Stimulated activated naive B cell treated with anti-CD40 and anti-IgM and Interleukin-4, amounts not matched to agents 10 μg/mL and 1 μg/mL and 100 μg/mL, for 72 hours (primary cell): Measurements from ENCODE around the gene PLEKHG7.

Experiments
- ATAC-seq, 2 donors: fragments of 150-1000 bp; cut with Tn5 transposase; replicated peaks; 2 replicates each; pipeline ENCODE4 v1.10.0; 2021; ENCODE audit warnings: moderate library complexity in 1 of 2
- DNase-seq: peaks from one replicate; pipeline ENCODE4 v3.0.0; 2021
- H3K27ac Mint-ChIP-seq: one replicate; pipeline ENCODE4 v1.8.0; 2022; ENCODE audit warnings: mild to moderate bottlenecking, mixed read lengths
- H3K27me3 Mint-ChIP-seq, 2 donors: one replicate each; pipeline ENCODE4 v1.8.0; 2022; ENCODE audit warnings: mixed read lengths in 2 of 2
- H3K36me3 Mint-ChIP-seq, 2 donors: one replicate each; pipeline ENCODE4 v1.8.0; 2022; ENCODE audit warnings: mixed read lengths in 2 of 2, mild to moderate bottlenecking in 1 of 2
- H3K4me1 Mint-ChIP-seq, 2 donors: one replicate each; pipeline ENCODE4 v1.8.0; 2022; ENCODE audit warnings: mixed read lengths in 2 of 2, mild to moderate bottlenecking in 1 of 2
- H3K4me3 Mint-ChIP-seq, 2 donors: one replicate each; pipeline ENCODE4 v1.8.0; 2022; ENCODE audit warnings: mild to moderate bottlenecking in 2 of 2, mixed read lengths in 2 of 2, moderate library complexity in 1 of 2
- H3K9me3 Mint-ChIP-seq, 2 donors: one replicate each; pipeline ENCODE4 v1.8.0; 2022; ENCODE audit warnings: mixed read lengths in 2 of 2, mild to moderate bottlenecking in 1 of 2

The PLEKHG7 gene

GRCh38 chr12:92690601-92691000 is 12.2 kb upstream of the PLEKHG7 start:
- peaks cover 11 to 13% of the 10 kb centered on the region in 2 donors for H3K9me3 Mint-ChIP-seq
- H3K4me3 Mint-ChIP-seq = no peak overlapping the region

GRCh38 chr12:92695056-92695455 is 7.7 kb upstream of the PLEKHG7 start:
- H3K9me3 Mint-ChIP-seq = peaks cover 17 to 23% of the 10 kb centered on the region in 2 donors
- H3K36me3 Mint-ChIP-seq = peaks cover 7 to 9% of the 10 kb centered on the region in 2 donors
- H3K27me3 Mint-ChIP-seq = no peaks in the 10 kb centered on the region
- H3K4me1 Mint-ChIP-seq = peaks cover 0 to 1% of the 10 kb centered on the region in 2 donors
- no peak overlapping the region for H3K4me3 Mint-ChIP-seq
- DNase-seq (no peak), ATAC-seq (no peak)
- H3K27ac Mint-ChIP-seq = no peak overlapping the region

More at GRCh38 chr12:92690601-92691000, 12.2 kb upstream of the PLEKHG7 start:
- H3K36me3 Mint-ChIP-seq = peaks cover 0 to 3% of the 10 kb centered on the region in 2 donors
- peaks cover 0 to 1% of the 10 kb centered on the region in 2 donors for H3K4me1 Mint-ChIP-seq
- ATAC-seq (no peak), DNase-seq (no peak)
- H3K27ac Mint-ChIP-seq = no peak overlapping the region
- H3K27me3 Mint-ChIP-seq = peaks cover 0 to 5% of the 10 kb centered on the region in 2 donors

GRCh38 chr12:92695577-92695976 is 7.2 kb upstream of the PLEKHG7 start:
- Mint-ChIP-seq H3K4me1 (peaks cover 0 to 1% of the 10 kb centered on the region in 2 donors), H3K36me3 (peaks cover 7 to 9% of the 10 kb centered on the region in 2 donors), H3K27me3 (no peaks in the 10 kb centered on the region), H3K27ac (no peak overlapping the region), H3K4me3 (no peak overlapping the region), H3K9me3 (peaks cover 17 to 23% of the 10 kb centered on the region in 2 donors)
- DNase-seq = no peak
- ATAC-seq = no peak

DNA sequence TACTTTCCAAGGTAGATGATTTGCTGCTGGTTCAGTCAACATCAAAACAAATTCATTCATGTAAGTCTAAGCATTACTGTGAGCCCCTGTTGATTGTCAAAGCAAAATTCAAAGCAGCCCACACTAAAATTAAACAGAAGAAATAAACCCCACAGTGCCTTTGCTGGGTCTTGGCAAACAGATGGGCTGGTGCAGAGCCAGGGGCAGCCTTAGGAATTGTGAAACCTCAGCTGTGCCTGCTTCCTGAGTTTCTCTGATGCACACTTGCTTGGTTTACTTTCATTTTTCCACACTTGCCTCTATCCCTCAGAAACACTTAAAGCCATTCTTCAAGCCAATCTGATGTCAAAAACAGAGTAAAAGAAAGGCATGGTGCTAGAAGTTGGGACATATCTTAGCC is 6.6 kb upstream of the PLEKHG7 start:
- peaks cover 0 to 1% of the 10 kb centered on the region in 2 donors for H3K4me1 Mint-ChIP-seq
- no peak overlapping the region for H3K4me3 Mint-ChIP-seq
- DNase-seq (no peak), ATAC-seq (no peak)
- H3K9me3 Mint-ChIP-seq = peaks cover 17 to 23% of the 10 kb centered on the region in 2 donors
- H3K27ac Mint-ChIP-seq = no peak overlapping the region
- H3K27me3 Mint-ChIP-seq = no peaks in the 10 kb centered on the region
- H3K36me3 Mint-ChIP-seq = peaks cover 7 to 9% of the 10 kb centered on the region in 2 donors

DNA sequence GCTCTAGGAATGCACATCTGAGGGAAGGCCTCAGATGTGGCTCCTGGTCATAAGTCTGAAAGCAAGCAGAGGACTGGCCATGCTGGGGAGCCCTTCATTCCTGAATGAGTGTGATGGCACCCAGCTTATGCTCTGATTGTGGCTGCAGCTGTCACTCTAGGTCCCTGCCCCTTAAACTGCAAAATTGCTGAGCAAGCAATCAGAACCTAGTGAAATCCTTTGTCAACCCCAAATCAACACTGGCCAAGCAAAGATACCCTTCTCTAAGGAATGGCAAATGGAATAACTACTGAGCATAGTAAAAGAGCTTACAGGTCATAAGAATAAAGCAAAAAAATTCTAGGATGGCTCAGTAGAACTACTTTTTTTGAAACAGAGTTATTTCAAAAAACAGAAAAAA is 4.3 kb upstream of the PLEKHG7 start:
- DNase-seq = no peak
- Mint-ChIP-seq H3K36me3 (peaks cover 7 to 9% of the 10 kb centered on the region in 2 donors), H3K9me3 (peaks cover 8 to 18% of the 10 kb centered on the region in 2 donors), H3K4me1 (peaks cover 11 to 18% of the 10 kb centered on the region in 2 donors), H3K27ac (no peak overlapping the region), H3K4me3 (no peak overlapping the region), H3K27me3 (no peaks in the 10 kb centered on the region)
- ATAC-seq = no peak

- DNase-seq (no peak), ATAC-seq (no peak)
- peaks cover 10 to 24% of the 10 kb centered on the region in 2 donors for H3K4me1 Mint-ChIP-seq
- H3K9me3 Mint-ChIP-seq = peaks cover 5 to 11% of the 10 kb centered on the region in 2 donors
- no peak overlapping the region for H3K4me3 Mint-ChIP-seq
- no peak overlapping the region for H3K27ac Mint-ChIP-seq
- H3K27me3 Mint-ChIP-seq = no peaks in the 10 kb centered on the region
- H3K36me3 Mint-ChIP-seq = peaks cover 6 to 7% of the 10 kb centered on the region in 2 donors
Observed at GRCh38 chr12:92701441-92701840, 1.3 kb upstream of the PLEKHG7 start.

DNA sequence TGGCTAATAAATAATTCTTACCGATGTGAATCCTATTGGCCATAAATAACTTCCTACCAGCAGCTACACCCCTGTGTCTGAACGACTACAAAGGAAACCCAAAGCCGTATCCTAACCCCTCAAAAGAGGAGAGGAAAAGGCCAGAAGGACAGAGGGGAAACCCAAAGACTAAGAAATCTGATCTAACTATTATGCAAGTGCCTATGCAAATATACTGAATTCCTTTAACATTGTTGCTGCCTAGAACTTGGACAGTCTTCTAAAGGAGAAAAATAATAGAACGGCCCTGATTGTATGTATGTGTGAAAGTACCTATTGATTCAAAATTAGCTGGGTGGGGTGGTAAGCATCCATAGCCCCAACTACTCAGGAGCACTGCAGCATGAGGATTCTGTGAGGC is 997 bp downstream of the PLEKHG7 start:
- H3K4me1 Mint-ChIP-seq = peaks cover 10 to 24% of the 10 kb centered on the region in 2 donors
- H3K9me3 Mint-ChIP-seq = no peaks in the 10 kb centered on the region
- H3K4me3 Mint-ChIP-seq = peak overlapping the region in 1 of 2 donors; percentile 75
- H3K36me3 Mint-ChIP-seq = peaks cover 0 to 3% of the 10 kb centered on the region in 2 donors
- no peak for DNase-seq
- peak overlapping the region; percentile 81 for H3K27ac Mint-ChIP-seq
- no peak for ATAC-seq
- H3K27me3 Mint-ChIP-seq = no peaks in the 10 kb centered on the region

DNA sequence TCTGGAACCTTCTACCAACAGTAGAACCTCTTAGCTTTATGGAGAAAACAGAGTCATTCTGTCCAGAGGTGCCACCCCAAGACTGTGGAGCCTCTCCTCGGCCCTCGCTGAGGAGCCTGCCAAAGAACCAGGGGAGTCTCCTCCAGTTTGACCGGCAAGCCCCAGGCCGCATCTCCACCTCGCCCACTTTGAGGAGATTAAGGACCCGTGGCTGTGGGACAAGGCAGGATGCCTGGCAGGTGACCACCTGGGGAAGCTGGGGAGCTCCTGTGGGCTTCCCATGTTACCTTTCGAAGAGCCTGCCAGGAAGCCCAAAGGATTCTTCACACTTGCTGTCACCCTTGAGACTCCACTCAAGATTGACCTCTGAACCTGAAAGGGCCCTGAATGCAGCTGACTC is 3.8 kb downstream of the PLEKHG7 start:
- no peak for ATAC-seq
- H3K9me3 Mint-ChIP-seq = peaks cover 0 to 2% of the 10 kb centered on the region in 2 donors
- H3K27me3 Mint-ChIP-seq = no peaks in the 10 kb centered on the region

GRCh38 chr12:92707926-92708325 is 5.1 kb downstream of the PLEKHG7 start:
- Mint-ChIP-seq H3K4me3 (no peak overlapping the region), H3K9me3 (peaks cover 0 to 2% of the 10 kb centered on the region in 2 donors), H3K4me1 (peaks cover 2 to 12% of the 10 kb centered on the region in 2 donors), H3K27me3 (no peaks in the 10 kb centered on the region), H3K36me3 (peaks cover 0 to 3% of the 10 kb centered on the region in 2 donors), H3K27ac (no peak overlapping the region)
- ATAC-seq (no peak), DNase-seq (no peak)

More for the DNA sequence above, 3.8 kb downstream of the PLEKHG7 start:
- H3K36me3 Mint-ChIP-seq = peaks cover 0 to 3% of the 10 kb centered on the region in 2 donors
- peaks cover 10 to 24% of the 10 kb centered on the region in 2 donors for H3K4me1 Mint-ChIP-seq
- DNase-seq = no peak
- H3K4me3 Mint-ChIP-seq = no peak overlapping the region
- no peak overlapping the region for H3K27ac Mint-ChIP-seq

GRCh38 chr12:92715625-92716024 is 12.8 kb downstream of the PLEKHG7 start:
- H3K4me1 Mint-ChIP-seq = no peaks in the 10 kb centered on the region
- no peak overlapping the region for H3K27ac Mint-ChIP-seq
- ATAC-seq (no peak), DNase-seq (no peak)
- no peak overlapping the region for H3K4me3 Mint-ChIP-seq
- H3K27me3 Mint-ChIP-seq = no peaks in the 10 kb centered on the region
- peaks cover 7 to 8% of the 10 kb centered on the region in 2 donors for H3K9me3 Mint-ChIP-seq
- H3K36me3 Mint-ChIP-seq = peaks cover 0 to 7% of the 10 kb centered on the region in 2 donors

GRCh38 chr12:92717202-92717601 is 14.4 kb downstream of the PLEKHG7 start:
- H3K9me3 Mint-ChIP-seq = peaks cover 6 to 7% of the 10 kb centered on the region in 2 donors
- H3K27ac Mint-ChIP-seq = no peak overlapping the region

DNA sequence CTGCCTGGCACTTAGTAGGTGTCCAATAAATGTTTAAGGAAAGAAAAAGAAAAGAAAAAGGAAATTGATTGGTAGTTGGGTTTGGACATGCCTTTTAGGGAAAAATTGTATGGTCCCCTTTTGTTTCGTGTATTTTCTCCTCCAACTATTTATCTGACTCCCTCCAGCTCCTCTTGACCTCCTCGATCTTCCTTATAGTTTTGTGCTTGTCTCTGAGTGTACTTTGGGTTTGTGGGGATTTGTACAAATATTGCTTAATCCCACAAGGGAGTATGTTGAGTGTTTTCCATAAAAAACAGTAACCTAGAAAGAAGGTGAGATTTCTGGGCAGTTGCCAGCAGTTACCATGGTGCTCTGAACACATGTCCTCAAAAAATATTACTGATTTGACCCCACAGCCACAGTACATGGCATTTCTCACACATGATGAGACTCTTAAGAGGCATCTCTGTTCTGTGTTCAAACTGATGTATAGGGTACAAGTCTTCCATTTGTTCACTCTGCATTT is 15.7 kb downstream of the PLEKHG7 start:
- Mint-ChIP-seq H3K9me3 (peaks cover 3% of the 10 kb centered on the region in 2 donors), H3K27ac (no peak overlapping the region)
- DNase-seq = no peak

More at GRCh38 chr12:92717202-92717601, 14.4 kb downstream of the PLEKHG7 start:
- no peak for ATAC-seq
- Mint-ChIP-seq H3K4me1 (no peaks in the 10 kb centered on the region), H3K27me3 (no peaks in the 10 kb centered on the region), H3K4me3 (no peak overlapping the region), H3K36me3 (peaks cover 0 to 7% of the 10 kb centered on the region in 2 donors)
- DNase-seq = no peak

DNA sequence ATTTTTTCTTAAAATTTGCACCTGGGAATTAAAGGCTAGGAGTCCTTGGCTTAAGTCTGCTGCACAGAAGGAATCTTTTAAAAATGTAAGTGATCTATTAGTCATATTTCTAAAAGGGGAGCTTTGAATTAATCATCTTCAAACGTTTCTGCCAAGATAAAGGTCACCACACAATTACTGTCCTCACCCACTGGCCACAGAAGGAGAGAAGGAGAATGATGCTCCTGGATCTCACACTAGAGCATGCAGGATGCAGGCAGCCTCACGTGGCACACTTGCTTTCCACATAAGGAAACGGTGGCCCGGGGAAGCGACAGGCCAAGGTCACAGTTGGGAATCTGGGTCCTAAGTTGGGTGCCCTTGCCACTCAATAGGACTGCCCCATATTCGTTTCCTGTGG is 16.9 kb downstream of the PLEKHG7 start:
- peaks cover 0 to 2% of the 10 kb centered on the region in 2 donors for H3K27me3 Mint-ChIP-seq
- ATAC-seq (no peak), DNase-seq (no peak)
- no peak overlapping the region for H3K4me3 Mint-ChIP-seq
- H3K36me3 Mint-ChIP-seq = no peaks in the 10 kb centered on the region
- H3K9me3 Mint-ChIP-seq = peaks cover 5 to 6% of the 10 kb centered on the region in 2 donors
- no peaks in the 10 kb centered on the region for H3K4me1 Mint-ChIP-seq
- H3K27ac Mint-ChIP-seq = no peak overlapping the region

More for the DNA sequence above, 15.7 kb downstream of the PLEKHG7 start:
- Mint-ChIP-seq H3K27me3 (no peaks in the 10 kb centered on the region), H3K4me3 (no peak overlapping the region), H3K4me1 (no peaks in the 10 kb centered on the region), H3K36me3 (peaks cover 0 to 4% of the 10 kb centered on the region in 2 donors)
- no peak for ATAC-seq

DNA sequence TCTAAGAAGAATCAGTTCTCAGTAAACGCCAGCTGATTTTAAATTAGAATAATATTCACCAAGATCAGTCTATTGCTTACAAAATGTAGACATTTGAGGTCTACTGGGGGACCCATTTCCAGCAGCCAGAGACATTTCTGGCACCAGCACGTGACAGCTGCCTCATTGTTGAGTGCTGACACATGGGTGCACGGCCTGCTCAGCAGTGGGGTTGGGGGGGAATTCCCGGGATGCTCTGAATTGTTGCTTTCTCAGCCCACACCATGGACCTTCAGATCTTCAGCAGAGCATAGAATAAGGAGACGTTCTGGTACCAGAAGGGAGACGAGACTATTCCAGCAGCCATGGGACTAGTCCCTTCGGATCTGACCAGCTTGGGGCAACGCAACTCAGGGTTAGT is 18.3 kb downstream of the PLEKHG7 start:
- DNase-seq = no peak
- H3K27ac Mint-ChIP-seq = no peak overlapping the region
- no peaks in the 10 kb centered on the region for H3K36me3 Mint-ChIP-seq
- peaks cover 0 to 8% of the 10 kb centered on the region in 2 donors for H3K27me3 Mint-ChIP-seq
- peaks cover 9 to 11% of the 10 kb centered on the region in 2 donors for H3K9me3 Mint-ChIP-seq
- H3K4me1 Mint-ChIP-seq = no peaks in the 10 kb centered on the region
- ATAC-seq = no peak
- H3K4me3 Mint-ChIP-seq = no peak overlapping the region

GRCh38 chr12:92721656-92722055 is 18.9 kb downstream of the PLEKHG7 start:
- no peaks in the 10 kb centered on the region for H3K4me1 Mint-ChIP-seq
- H3K9me3 Mint-ChIP-seq = peaks cover 9 to 11% of the 10 kb centered on the region in 2 donors
- H3K36me3 Mint-ChIP-seq = no peaks in the 10 kb centered on the region
- no peak for ATAC-seq
- H3K27ac Mint-ChIP-seq = no peak overlapping the region
- no peak for DNase-seq
- H3K27me3 Mint-ChIP-seq = peaks cover 0 to 8% of the 10 kb centered on the region in 2 donors
- H3K4me3 Mint-ChIP-seq = no peak overlapping the region
